ENCODE data around the gene CMIP. TPM values are rescaled to one million over a fixed set of nuclear protein-coding genes. Genes with fewer than 3 reads are reported as not detected.

CMIP gene
- polyA plus RNA-seq, 3 donors, result 37.2 to 42.7 (median 38.1) TPM

- DNase-seq (ENCODE audit: low read depth in 3 of 3, low spot score in 2 of 3), result no peak
Observed at GRCh38 chr16:81642943-81643342, 198.3 kb downstream of the CMIP start.

GRCh38 chr16:81645266-81645694, 200.7 kb downstream of the CMIP start:
- DNase-seq (ENCODE audit: low read depth in 3 of 3, low spot score in 2 of 3), result peak in 1 of 3 donors; percentile 62

- DNase-seq (ENCODE audit: low read depth in 3 of 3, low spot score in 2 of 3), result no peak
Observed at GRCh38 chr16:81645925-81646324, 201.3 kb downstream of the CMIP start.

GRCh38 chr16:81646561-81646960, 202.0 kb downstream of the CMIP start:
- DNase-seq (ENCODE audit: low read depth in 3 of 3, low spot score in 2 of 3), result no peak

GRCh38 chr16:81647527-81647926, 202.9 kb downstream of the CMIP start:
- no peak for DNase-seq (ENCODE audit: low read depth in 3 of 3, low spot score in 2 of 3)

GRCh38 chr16:81649561-81650184, 205.1 kb downstream of the CMIP start:
- DNase-seq (ENCODE audit: low read depth in 3 of 3, low spot score in 2 of 3), result no peak

GRCh38 chr16:81650281-81650680, 205.7 kb downstream of the CMIP start:
- DNase-seq (ENCODE audit: low read depth in 3 of 3, low spot score in 2 of 3), result no peak

GRCh38 chr16:81650982-81651562, 206.5 kb downstream of the CMIP start:
- DNase-seq (ENCODE audit: low read depth in 3 of 3, low spot score in 2 of 3), result peak in 2 of 3 donors; percentile 81 to 85

- DNase-seq (ENCODE audit: low read depth in 3 of 3, low spot score in 2 of 3), result no peak
Observed at GRCh38 chr16:81651758-81652718, 207.4 kb downstream of the CMIP start.

- DNase-seq (ENCODE audit: low read depth in 3 of 3, low spot score in 2 of 3), result no peak
Observed at GRCh38 chr16:81652798-81653505, 208.3 kb downstream of the CMIP start.

GRCh38 chr16:81654346-81654745, 209.7 kb downstream of the CMIP start:
- DNase-seq (ENCODE audit: low read depth in 3 of 3, low spot score in 2 of 3), result no peak

- no peak for DNase-seq (ENCODE audit: low read depth in 3 of 3, low spot score in 2 of 3)
Observed at GRCh38 chr16:81655469-81656162, 211.0 kb downstream of the CMIP start.

- no peak for DNase-seq (ENCODE audit: low read depth in 3 of 3, low spot score in 2 of 3)
Observed at GRCh38 chr16:81657224-81657623, 212.6 kb downstream of the CMIP start.

- DNase-seq (ENCODE audit: low read depth in 3 of 3, low spot score in 2 of 3), result no peak
Observed at GRCh38 chr16:81657781-81658180, 213.2 kb downstream of the CMIP start.

- no peak for DNase-seq (ENCODE audit: low read depth in 3 of 3, low spot score in 2 of 3)
Observed at GRCh38 chr16:81658373-81658772, 213.8 kb downstream of the CMIP start.

- DNase-seq (ENCODE audit: low read depth in 3 of 3, low spot score in 2 of 3), result no peak
Observed at GRCh38 chr16:81659249-81659648, 214.6 kb downstream of the CMIP start.

GRCh38 chr16:81661082-81661481, 216.5 kb downstream of the CMIP start:
- DNase-seq (ENCODE audit: low read depth in 3 of 3, low spot score in 2 of 3), result no peak

GRCh38 chr16:81664153-81664552, 219.5 kb downstream of the CMIP start:
- no peak for DNase-seq (ENCODE audit: low read depth in 3 of 3, low spot score in 2 of 3)

GRCh38 chr16:81665588-81665987, 221.0 kb downstream of the CMIP start:
- DNase-seq (ENCODE audit: low read depth in 3 of 3, low spot score in 2 of 3), result no peak

- no peak for DNase-seq (ENCODE audit: low read depth in 3 of 3, low spot score in 2 of 3)
Observed at GRCh38 chr16:81666113-81666512, 221.5 kb downstream of the CMIP start.

Measured in right renal cortex interstitium (tissue), 3 donors.